HG02763 (cell line): ENCODE measurements around the gene LINGO3.

Experiments used
- ATAC-seq: cut with Tn5 transposase; IDR thresholded peaks from one replicate; pipeline ENCODE4 v1.9.1; 2021; ENCODE audit warnings: mild to moderate bottlenecking, moderate library complexity; ENCODE audit not compliant: unreplicated experiment

Gene LINGO3

DNA sequence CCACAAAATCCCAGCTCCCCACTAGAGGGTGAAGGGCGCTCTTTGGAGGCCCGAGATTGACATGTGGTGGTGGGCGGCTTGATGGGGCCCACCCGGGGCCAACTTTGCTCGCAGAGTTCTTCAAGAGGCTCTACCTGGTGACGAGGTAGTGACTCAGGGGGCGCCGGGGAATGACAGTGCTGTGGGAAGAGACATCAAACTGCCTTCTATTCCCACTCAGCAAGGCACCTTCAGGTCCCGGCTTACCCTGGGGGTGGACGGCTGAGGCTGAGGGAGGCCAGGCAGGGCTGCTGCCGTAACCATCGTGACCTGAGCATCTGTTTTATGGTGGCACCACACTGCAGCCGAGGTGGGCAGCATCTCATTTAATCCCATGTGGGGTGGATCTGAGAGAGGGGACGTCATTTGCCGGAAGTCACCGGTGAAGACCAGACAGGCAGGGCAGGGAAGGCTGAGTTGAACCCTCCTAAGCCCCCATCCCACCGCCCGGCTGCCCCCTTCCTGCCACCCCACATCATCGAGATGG lies 1.6 kb downstream of the LINGO3 start:
- no peak for ATAC-seq

DNA sequence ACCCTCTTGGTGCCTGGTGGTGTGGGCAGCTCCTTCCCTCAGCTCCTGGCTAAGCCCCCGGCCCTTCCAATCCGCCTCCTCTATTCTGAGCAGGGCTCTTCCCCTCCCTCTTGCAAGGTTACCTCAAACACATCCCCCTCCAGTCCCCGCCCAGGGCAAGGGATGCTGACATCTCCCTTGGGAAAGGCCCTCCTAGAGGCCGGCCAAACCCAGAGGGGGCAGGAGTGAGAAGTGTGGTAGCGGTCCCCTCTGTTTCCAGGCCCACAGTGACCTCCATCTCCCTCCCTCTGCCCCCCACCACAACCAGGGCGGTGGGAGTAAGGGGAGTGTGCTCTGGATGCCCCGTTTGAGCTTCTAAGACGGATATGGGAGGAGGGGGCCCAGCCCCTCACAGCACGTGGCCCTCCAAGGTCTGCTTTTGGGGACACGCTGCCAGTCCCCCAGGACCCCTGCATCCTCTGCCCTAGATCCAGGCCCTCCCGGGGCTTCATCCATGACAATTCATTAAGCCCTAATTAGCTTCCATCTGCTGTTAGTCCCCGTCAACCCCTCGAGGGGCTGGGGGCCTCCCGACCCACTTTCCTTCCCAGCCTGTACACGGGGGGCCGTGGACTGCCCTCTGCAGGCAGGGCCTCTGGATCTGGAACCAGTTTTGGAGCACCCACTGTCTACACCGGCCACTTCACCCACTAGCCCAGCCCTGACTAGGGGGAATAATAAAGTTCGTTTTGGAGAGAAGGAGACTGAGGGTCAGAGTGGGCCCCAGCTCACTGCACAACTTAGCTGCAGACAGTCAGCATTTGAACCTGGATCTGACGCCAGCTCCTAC lies 2.3 kb downstream of the LINGO3 start:
- ATAC-seq: no peak

DNA sequence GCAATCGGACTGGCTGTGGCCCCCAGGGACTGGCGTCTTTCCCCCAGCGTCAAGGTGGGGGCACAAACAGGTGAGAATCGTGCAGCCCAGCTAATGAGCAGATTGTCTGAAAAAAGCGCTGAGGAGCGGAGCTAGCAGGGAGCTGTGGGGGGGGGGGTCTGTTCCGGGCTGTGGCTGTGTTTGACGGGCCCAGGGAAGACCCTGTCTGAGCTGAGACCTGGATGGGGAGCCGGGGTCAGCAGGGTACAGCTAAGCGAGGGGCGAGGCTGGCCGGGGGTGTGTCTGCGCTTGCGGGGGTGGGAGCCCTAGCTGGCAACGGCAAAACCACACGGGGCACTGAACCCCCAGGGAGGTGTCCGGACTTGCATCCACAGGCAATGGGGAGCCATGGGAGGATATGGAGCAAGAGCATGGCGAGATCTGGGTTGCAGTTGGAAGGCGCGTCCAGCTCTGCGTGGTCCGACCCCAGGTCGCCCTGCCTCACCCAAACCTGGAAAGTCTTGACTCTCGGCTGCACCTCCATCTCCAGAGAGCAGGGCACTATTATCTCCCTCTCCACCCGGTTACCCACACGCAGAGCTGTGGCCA lies 4.6 kb downstream of the LINGO3 start:
- no peak for ATAC-seq

DNA sequence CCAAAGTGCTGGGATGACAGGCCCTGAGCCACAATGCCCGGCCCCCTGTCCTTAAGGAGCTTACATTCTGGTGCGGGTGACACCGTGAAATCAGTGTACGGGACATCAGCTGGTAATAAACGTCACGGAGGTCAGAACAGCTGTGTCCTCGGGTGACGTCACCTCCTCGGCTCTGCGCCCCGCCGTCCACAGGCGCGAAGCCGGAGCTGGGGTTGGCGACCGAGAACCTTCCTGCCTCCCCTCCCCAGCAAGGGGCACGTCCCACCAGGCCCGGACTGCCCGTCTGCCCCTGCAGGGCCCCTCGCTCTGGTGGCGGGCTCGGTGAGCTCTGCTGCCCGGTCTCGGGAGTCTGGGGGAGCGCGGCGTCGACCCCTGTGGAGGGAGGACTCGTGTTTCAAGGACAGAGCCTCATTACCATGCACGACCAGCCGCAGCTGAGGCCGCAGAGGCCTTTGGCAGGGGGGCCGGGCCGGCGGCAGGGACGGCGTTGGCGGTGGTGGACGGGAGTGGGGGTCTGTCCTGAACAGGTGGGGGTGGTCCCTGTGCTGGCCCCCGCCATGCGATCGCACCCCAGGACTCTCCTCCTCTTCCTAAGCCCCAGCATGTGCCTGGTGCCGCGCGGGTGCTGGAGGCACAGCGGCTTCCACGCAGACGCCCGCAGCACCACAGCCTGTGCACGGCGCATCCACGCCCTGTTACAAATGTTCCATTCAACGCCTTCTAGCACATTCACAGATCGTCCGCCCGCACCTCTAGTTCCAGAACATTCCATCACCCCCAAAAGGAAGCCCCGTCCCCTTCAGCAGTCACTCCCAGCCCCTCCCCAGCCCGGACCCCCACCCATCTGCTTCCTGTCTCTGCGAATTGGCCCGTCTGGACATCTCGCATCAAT lies 5.4 kb downstream of the LINGO3 start:
- ATAC-seq: no peak

DNA sequence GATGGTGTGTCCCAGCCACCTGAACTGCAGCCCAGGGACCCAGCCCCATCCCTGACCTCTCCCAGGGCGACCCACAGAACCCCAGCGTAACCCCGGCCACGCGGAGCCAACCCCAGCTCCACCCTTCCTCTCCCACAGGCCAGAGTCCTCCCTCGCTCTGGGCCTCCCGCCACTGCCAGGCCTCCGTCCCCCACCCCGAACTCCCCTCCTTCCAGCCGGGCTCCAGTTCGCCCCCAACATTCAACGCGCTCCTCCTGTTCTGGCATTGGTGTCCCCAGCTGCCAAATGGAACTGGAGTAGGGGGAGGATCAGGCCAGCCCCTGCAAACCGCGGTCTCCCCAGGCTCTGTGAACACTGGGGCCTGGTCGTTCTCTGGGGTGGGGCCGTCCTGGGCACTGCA lies 7.4 kb downstream of the LINGO3 start:
- ATAC-seq: no peak

DNA sequence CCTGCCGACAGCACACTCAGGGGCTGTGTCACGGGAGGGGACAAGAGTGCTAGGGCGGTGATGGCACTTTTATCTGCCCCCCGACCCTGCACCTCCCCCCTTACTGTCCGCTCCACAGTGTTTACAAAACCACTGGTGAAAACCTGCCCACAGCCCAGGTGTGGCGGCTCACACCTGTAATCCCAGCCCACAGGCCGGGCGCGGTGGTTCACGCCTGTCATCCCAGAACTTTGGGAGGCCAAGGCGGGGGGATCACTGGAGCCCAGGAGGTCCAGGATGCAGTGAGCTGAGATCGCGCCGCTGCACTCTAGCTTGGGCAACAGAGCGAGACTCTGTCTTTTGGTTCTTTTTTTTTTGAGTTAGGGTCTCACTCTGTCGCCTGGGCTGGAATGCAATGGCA lies 11.8 kb downstream of the LINGO3 start:
- no peak for ATAC-seq

DNA sequence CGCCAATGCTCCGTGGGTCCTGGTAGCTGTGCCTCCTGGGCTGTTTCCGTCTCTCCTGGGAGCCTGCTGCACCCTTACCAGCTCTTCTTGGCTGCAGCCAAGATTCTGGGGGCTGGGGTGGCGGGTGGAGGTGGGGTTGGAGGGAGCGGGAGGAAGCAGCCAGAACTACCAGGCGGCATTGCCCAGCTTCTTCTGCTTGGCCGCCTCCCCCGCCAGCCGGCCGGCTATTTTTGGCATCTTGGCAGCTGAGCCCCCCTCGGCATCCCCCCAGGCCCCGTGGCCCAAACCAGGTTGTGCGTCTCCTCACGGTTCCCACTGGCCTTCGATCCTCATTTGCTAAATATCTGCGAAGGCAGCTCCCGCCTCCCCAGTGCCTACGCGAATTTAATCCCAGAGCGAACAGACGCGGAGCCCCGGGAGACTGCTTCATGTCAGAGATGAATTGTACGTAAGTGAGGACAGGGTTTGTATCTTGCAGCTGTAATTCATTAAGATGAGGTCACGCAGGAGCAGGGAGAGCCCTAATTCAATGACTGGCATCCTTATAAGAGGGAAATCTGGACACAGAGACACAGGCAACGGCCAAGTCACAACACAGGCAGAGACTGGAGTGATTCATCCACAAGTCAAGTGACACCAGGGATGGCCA lies 13.1 kb downstream of the LINGO3 start:
- no peak for ATAC-seq

DNA sequence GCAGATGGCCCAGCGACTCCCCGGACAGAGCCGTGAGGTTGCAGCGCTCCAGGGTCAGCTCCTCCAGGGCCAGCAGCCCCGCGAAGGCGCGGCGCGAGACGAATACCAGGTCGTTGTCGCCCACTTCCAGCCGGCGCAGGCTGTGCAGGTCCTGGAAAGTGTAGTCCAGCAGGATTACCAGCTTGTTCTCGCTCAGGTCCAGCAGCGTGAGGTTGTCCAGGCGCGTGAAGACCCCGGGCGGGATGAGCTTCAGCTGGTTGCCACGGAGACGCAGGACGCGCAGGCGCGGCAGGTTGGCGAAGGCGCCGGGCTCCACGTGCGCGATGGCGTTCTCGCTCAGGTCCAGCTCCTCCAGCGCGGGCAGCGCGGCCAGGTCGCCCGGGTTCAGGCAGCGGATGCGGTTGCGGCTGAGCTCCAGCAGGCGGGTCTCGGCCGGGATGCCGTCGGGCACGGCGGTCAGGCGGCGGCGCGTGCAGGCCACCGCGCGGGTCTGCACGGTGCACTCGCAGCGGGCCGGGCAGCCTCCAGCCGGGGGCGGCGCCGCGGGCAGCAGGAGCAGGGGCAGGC lies 16.7 kb downstream of the LINGO3 start:
- no peak for ATAC-seq

DNA sequence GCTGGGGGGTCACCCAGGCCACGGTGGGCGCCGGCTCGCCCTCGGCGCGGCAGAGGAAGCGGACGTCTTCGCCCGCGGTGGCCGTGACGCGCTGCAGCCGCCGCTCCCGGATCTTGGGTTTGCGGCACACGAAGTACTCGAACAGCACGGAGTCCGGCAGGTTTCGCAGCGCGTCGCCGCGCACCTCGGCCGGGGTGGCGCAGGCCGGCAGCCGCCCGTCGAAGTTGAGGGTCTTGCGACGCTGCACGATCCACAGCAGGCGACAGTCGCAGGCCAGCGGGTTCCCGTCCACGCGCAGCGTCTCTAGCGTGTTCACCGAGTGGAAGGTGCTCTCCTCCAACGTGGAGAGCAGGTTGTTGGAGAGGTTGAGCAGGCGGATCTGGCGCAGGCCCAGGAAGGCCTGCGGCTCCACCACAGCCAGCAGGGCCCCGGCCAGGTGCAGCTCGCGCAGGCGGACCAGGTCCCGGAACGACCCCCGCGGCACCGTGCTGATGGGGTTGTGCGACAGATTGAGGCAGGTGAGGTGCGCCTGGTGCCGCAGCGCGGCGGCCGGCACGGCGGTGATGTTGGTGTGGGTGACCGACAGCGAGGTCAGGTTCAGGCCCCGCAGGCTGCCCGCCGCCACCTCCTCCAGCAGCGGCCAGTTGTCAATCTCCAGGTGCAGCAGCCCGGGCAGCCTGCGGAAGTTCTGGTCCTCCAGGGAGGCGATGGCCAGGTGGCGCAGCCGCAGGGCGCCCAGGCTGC lies 17.3 kb downstream of the LINGO3 start:
- no peak for ATAC-seq

DNA sequence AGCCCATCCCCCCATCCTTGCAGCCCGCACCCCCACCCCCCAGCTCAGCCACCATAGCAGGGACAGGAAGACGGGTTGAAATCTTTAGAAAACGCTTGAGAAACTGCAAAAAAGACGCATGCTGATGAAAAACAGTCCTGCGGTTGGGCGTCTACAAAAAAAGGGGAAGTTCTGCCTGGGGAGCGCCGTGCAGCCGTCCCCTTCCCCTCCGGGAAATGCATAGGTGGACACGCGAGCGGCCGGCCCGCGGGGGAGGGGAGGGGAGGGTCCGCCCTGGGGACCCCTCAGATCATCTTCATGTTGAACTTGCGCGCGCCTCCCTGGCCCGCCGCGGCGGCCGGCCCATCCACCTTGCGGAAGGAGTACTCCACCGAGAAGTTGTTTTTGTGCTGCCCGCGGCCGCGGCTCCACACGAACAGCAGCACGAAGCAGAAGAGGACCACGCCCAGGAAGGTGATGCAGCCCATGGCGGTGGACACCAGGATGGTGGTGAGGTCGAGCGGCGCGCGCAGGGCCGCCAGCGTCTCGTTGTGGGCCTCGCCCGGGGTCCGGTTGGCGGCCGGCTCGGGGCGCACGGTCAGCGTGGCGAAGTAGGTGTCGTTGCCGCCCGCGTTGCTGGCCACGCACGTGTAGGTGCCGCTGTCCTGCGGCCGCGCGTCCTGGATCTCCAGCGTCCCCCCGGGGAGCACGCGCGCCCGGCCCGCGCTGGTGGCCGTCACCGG lies 18.1 kb downstream of the LINGO3 start:
- ATAC-seq: no peak

DNA sequence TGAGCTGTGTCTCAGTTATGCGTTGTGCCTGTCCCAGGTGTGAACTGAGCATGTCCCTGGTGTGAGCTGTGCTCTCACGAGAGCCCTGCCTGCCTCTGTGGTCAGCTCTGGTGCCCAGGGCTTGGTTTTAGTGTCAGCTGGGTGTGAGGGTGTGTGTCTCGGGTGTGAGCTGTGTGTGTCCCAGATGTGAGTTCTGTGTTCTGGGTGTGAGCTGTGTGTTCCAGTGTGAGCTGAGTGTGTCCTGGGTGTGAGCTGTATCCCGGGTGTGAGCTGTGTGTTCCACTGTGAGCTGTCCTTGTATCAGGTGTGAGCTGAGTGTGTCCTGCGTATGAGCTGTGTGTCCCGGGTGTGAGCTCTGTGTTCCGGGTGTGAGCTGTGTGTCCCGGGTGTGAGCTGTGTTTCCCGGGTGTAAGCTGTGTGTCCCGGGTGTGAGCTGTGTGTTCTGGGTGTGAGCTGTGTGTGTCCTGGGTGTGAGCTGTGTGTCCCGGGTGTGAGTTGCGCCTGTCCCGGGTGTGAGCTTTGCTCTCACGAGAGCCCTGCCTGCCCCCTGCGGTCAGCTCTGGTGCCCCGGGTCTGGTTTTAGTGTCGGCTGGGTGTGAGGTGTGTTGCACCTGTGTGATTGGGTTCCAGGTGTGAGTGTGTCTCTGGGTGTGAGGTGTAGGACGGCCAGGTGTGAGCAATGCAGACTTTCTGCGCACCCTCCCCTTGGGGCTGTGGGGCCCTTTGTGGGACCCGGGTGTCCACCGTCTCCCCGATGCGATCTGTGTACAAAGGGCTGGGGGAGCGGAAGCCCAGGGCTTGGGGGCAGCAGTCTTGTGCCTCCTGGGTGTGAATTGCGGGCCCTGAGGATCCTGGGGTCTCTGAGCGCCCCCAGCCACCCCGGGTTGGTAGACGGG lies 18.9 kb downstream of the LINGO3 start:
- no peak for ATAC-seq

DNA sequence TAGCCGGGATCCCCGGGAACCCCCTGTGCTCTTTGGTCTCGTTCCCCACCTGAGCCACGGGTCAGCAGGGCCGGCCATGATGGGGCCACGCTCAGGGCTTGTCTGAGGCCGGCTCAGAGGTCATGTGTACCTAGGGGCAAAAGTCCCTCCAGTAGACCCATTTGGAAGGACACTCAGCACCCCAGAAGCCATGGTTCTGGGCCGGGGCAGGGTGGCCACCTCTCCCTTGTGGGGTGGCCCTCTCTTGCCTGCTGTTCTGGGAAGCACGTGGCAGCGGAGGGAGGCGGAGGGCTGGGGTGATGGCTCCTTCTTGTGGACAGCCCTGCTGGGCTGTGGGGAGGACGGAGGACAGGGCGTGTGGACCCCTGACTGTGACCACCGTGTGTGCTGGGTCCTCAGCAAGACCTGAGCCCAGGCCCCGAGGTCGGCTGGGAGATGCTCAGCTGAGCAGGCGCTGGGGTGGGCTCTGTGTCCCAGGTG lies 19.6 kb downstream of the LINGO3 start:
- no peak for ATAC-seq

DNA sequence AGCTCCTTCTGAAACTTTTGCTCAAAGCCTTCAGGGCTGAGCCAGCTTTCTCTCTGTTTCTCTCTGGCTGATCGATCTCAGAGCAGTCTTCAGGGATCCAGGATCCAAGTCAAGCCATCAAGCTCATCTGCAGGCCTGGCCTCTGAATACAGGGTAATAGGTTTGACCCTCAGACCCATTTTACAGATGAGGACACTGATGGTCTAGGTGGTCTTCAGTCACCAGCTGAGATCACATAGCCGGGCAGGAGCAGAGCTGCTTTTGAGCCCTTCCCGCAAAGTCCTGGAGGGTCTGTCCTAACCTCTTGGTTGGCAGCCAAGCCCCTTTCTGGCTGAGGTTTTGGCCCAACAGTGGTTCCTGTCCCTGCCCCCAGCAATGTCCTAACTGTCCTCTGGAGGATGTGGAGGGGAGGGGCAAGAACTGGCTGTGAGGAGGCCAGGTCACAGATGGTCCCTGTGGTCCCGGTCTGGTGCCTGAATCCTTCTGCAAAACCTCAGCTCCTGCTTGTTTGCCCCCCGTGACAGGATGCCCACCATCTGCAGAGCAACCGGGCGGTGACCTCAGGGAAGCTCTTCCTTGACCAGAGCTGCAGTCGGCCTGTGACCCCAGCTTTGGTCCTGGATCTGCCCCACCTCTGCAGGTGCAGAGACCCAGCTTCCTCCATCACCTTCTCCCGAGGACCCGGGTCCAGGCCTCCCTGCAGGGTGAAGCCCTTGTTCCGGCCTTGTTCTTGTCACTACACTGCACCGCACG lies 20.2 kb downstream of the LINGO3 start:
- no peak for ATAC-seq

DNA sequence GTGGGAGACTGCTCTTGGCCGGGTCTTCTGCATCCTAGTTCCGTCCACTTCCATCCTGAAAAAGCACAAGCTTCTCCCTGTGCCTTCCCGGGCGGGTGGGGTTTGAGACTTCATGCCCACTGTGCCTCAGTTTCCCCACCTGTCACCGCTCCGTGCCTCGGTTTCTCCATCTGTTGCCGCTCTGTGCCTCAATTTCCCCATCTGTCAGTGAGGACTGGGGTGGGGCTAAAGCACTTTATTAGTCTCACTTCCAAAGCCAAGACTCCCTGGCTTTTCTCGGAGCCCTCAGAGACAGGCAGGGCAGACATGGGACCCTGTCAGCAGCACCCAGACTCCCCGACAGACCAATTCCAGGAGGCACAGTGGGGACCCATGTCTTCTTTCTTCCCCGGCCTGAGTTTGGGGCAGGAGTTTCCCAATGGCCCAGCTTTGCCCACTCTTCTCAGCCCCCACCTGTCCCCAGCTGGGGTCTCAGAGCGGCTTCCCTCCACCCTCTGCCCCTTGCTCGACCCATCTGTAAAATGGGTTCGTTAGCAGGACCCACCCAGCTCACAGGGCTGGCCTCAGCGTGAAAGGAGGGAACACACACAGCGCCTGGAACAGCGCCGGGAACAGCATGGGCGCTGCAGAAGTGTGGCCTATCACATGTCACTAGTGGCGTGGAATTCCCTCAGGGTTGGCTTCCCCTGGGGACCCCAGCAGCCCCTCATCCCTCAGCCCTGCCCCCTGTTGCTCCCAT lies 21.4 kb downstream of the LINGO3 start:
- ATAC-seq: no peak

DNA sequence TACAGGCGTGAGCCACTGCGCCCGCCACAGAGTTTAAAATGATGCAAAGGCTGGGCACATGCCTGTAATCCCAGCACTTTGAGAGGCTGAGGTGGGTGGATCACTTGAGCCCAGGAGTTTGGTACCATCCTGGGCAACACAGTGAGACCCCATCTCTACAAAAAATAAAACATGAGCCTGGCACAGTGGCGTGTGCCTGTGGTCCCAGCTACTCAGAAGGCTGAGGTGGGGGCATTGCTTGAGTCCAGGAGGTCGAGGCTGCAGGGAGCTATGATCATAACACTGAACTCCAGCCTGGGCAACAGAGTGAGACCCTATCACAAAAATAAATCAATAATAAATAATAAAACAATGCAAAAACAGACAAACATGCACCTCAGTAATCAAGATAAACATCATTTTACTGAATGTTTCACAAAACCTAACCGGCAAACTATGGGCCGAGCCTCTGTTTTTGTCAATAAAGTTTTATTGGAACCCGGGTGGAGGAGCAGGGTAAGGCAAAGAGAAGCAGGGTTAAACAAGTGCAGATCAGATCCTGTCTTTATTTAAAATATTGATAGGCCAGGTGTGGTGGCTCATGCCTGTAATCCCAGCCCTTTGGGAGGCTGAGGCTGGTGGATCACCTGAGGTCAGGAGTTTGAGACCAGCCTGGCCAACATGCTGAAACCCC lies 24.0 kb downstream of the LINGO3 start:
- ATAC-seq: no peak

DNA sequence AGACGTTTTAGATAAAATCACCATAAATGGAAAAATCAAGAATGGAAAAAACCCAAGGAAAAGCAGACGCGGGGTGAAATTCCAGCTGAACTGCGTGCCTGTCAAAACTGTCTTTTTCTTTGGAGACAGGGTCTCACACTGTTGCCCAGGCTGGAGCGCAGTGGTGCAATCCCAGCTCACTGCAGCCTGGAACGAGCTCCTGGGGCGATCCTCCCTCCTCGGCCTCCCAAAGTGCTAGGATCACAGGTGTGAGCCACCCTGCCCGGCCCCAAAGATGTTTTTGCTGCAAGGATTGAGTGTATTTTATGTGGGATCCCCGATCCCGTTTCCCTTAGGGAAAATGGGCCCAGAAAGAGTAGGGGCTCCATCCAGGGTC lies 25.1 kb downstream of the LINGO3 start:
- no peak for ATAC-seq
